Breast epithelium (tissue), 4 donors: Measurements from ENCODE around the gene HDDC2. TPM values are rescaled to one million over a fixed set of nuclear protein-coding genes. Genes with fewer than 3 reads are reported as not detected.
A peak's percentile ranks its signal among the peaks of the same experiment; 100 is the strongest.

Source experiments
- DNase-seq, 2 donors: peaks; one replicate each; pipeline ENCODE4 v3.0.0-alpha.2; 2019; ENCODE audit warnings: low spot score in 2 of 2
- H3K27ac ChIP-seq, 2 donors: fragments of 200-600 bp; sonication (generic) in 1 of 2; one replicate each; pipeline ENCODE4 v1.5.1; 2016 to 2019; ENCODE audit warnings: mild to moderate bottlenecking in 1 of 2
- H3K27me3 ChIP-seq, 2 donors: fragments of 200-600 bp; sonication (generic) in 1 of 2; one replicate each; pipeline versions ENCODE4 v1.5.1 to v1.6.0; 2017 to 2019; ENCODE audit warnings: control low read depth in 1 of 2, mild to moderate bottlenecking in 1 of 2
- H3K36me3 ChIP-seq: fragments of 200-600 bp; one replicate; pipeline ENCODE4 v1.5.1; 2019
- H3K4me1 ChIP-seq, 2 donors: fragments of 200-600 bp; sonication (generic); one replicate each; pipeline ENCODE4 v1.5.1; 2016 to 2019; ENCODE audit warnings: control low read depth in 1 of 2
- H3K4me3 ChIP-seq, 3 donors: fragments of 200-600 bp; sonication (generic); 1 replicate in 2 of 3; 2 replicates in 1 of 3; pipeline ENCODE4 v1.5.1; 2016 to 2019; ENCODE audit warnings: mild to moderate bottlenecking in 3 of 3, moderate library complexity in 2 of 3
- H3K9me3 ChIP-seq, 2 donors: fragments of 200-600 bp; sonication (generic) in 1 of 2; one replicate each; pipeline ENCODE4 v1.5.1; 2016 to 2019; ENCODE audit warnings: control low read depth in 1 of 2
- CTCF ChIP-seq, 3 donors: fragments of 450-650 bp; IDR thresholded peaks; one replicate each; pipeline ENCODE4 v1.5.1; 2016 to 2017; ENCODE audit warnings: antibody characterized with exemption in 3 of 3, mild to moderate bottlenecking in 3 of 3, moderate library complexity in 3 of 3
- POLR2A ChIP-seq: fragments of 450-650 bp; IDR thresholded peaks from one replicate; pipeline ENCODE4 v1.6.1; 2016; ENCODE audit warnings: antibody characterized with exemption, mild to moderate bottlenecking, moderate library complexity
- POLR2AphosphoS5 ChIP-seq, 3 donors: sonication (generic); formaldehyde crosslinking; IDR thresholded peaks; one replicate each; pipeline ENCODE4 v1.6.1; 2017; ENCODE audit warnings: antibody characterized with exemption in 3 of 3
- intact Hi-C: fragments of 100-400 bp; cut with DNase I; formaldehyde crosslinking; loops from one replicate; pipeline ENCODE4 v1.15.1; 2023; ENCODE audit warnings: low total_unique reads
- total RNA-seq, 3 donors: library from RNA; depleted of rRNA; stranded (reverse); fragments of >200 nt; gene quantifications; one replicate each; pipeline ENCODE4 v1.1.0, GENCODE V29; 2016

HDDC2 gene
- total RNA-seq, 3 donors from 2014 or later: 60.6 to 96.2 (median 88.1) TPM

DNA sequence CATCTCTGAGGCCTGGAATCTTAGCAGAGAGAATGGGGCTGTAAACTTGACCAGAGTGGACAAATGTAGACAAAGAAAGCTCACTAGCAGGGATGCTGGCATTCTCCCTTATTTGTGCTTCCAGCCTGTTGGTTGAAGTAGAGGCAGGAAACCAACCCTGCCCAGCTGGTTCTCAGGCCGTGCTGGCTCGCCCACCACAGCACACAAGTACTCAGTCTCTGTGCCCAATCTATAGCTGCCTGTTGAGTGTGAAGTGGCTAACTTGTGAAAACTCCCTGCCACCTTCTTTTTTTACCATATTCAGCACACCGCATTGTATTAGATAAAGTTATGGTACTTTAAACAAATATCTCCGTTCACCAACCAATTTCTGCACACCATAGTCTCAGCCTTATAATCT is 37.3 kb downstream of the HDDC2 start:
- intact Hi-C loops: no loop called here
- TF ChIP-seq POLR2A (no peak), CTCF (IDR thresholded peaks at IDR 0.05) (no peak), POLR2AphosphoS5 (IDR thresholded peaks at IDR 0.05) (no peak)
- no peaks in the 10 kb centered on the region for H3K9me3 ChIP-seq
- no peaks in the 10 kb centered on the region for H3K27me3 ChIP-seq
- no peak for DNase-seq
- H3K4me1 ChIP-seq: no peaks in the 10 kb centered on the region
- no peaks in the 10 kb centered on the region for H3K36me3 ChIP-seq
- H3K4me3 ChIP-seq: no peak overlapping the region
- H3K27ac ChIP-seq: no peak overlapping the region

- peak overlapping the region in 1 of 3 donors; percentile 11 for H3K4me3 ChIP-seq
- H3K27ac ChIP-seq: no peak overlapping the region
- no peak for TF ChIP-seq CTCF (IDR thresholded peaks at IDR 0.05)
- no peak for TF ChIP-seq POLR2A
- TF ChIP-seq POLR2AphosphoS5 (IDR thresholded peaks at IDR 0.05): no peak
Observed at GRCh38 chr6:125262016-125263013, 39.5 kb downstream of the HDDC2 start.

GRCh38 chr6:125259354-125259736 is 42.4 kb downstream of the HDDC2 start:
- H3K4me3 ChIP-seq: no peak overlapping the region
- H3K9me3 ChIP-seq: no peaks in the 10 kb centered on the region
- H3K36me3 ChIP-seq: no peaks in the 10 kb centered on the region
- TF ChIP-seq POLR2A (no peak), CTCF (IDR thresholded peaks at IDR 0.05) (no peak), POLR2AphosphoS5 (IDR thresholded peaks at IDR 0.05) (no peak)
- H3K27ac ChIP-seq: no peak overlapping the region
- no peaks in the 10 kb centered on the region for H3K4me1 ChIP-seq
- no peak for DNase-seq
- no peaks in the 10 kb centered on the region for H3K27me3 ChIP-seq
- intact Hi-C loops: no loop called here

More at GRCh38 chr6:125262016-125263013, 39.5 kb downstream of the HDDC2 start:
- Histone ChIP-seq H3K9me3 (no peaks in the 10 kb centered on the region), H3K27me3 (no peaks in the 10 kb centered on the region), H3K4me1 (no peaks in the 10 kb centered on the region), H3K36me3 (no peaks in the 10 kb centered on the region)
- DNase-seq: no peak
- intact Hi-C loops: no loop called here

- Histone ChIP-seq H3K27me3 (no peaks in the 10 kb centered on the region), H3K4me1 (no peaks in the 10 kb centered on the region), H3K36me3 (no peaks in the 10 kb centered on the region), H3K27ac (no peak overlapping the region), H3K4me3 (no peak overlapping the region), H3K9me3 (no peaks in the 10 kb centered on the region)
- no peak for DNase-seq
- intact Hi-C loops: no loop called here
- TF ChIP-seq POLR2AphosphoS5 (IDR thresholded peaks at IDR 0.05): no peak
- no peak for TF ChIP-seq CTCF (IDR thresholded peaks at IDR 0.05)
- TF ChIP-seq POLR2A: no peak
Observed at GRCh38 chr6:125258651-125259353, 43.0 kb downstream of the HDDC2 start.

DNA sequence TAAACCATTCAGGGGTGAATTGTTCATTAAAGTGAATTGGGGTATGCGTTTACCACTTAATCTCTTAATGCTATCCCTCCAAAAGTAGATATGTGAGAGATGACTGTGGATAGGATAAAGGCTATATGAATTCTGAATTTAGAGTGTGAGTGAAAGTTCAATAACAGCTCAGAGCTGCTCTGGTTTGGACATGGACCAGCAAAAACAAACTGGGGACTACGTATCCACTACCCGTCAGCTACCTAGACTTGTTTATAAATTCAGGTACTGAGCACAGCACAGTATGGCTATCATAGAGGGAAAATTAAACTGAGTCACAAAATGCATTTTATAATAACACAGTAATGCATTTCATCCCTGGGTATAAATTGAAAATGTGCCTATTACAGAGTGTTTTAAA is 44.4 kb downstream of the HDDC2 start:
- Histone ChIP-seq H3K4me3 (no peak overlapping the region), H3K36me3 (no peaks in the 10 kb centered on the region), H3K4me1 (no peaks in the 10 kb centered on the region), H3K27me3 (no peaks in the 10 kb centered on the region), H3K9me3 (no peaks in the 10 kb centered on the region), H3K27ac (no peak overlapping the region)
- TF ChIP-seq POLR2A (no peak), CTCF (IDR thresholded peaks at IDR 0.05) (no peak), POLR2AphosphoS5 (IDR thresholded peaks at IDR 0.05) (no peak)
- DNase-seq: no peak
- intact Hi-C loops: no loop called here
